EH (cell line): ENCODE results near the gene FAM78A.
"Not testable (repeated sequence)": the region's sequence is repeated elsewhere in the genome, so short reads cannot be mapped to it uniquely, and the experiment has no call there.

ENCODE experiments used
- DNase-seq: peaks from one replicate; pipeline ENCODE4 v3.0.0-alpha.2; 2015; ENCODE audit warnings: low read depth

FAM78A gene

GRCh38 chr9:131237291-131237690, 39.0 kb downstream of the FAM78A start:
- DNase-seq = no peak

- no peak for DNase-seq
Measured at GRCh38 chr9:131236761-131237160, 39.5 kb downstream of the FAM78A start.

- DNase-seq = no peak
Measured at GRCh38 chr9:131236161-131236560, 40.1 kb downstream of the FAM78A start.

- DNase-seq = no peak
Measured at GRCh38 chr9:131235480-131235851, 40.8 kb downstream of the FAM78A start.

- no peak for DNase-seq
Measured at GRCh38 chr9:131234799-131235479, 41.4 kb downstream of the FAM78A start.

GRCh38 chr9:131233995-131234394, 42.3 kb downstream of the FAM78A start:
- DNase-seq = no peak

GRCh38 chr9:131233556-131233955, 42.8 kb downstream of the FAM78A start:
- no peak for DNase-seq

GRCh38 chr9:131228988-131229387, 47.3 kb downstream of the FAM78A start:
- peak; percentile 15 for DNase-seq

- no peak for DNase-seq
Measured at GRCh38 chr9:131227959-131228460, 48.3 kb downstream of the FAM78A start.

GRCh38 chr9:131227112-131227958, 49.0 kb downstream of the FAM78A start:
- DNase-seq = peak; percentile 12

- no peak for DNase-seq
Measured at GRCh38 chr9:131226226-131226625, 50.1 kb downstream of the FAM78A start.

GRCh38 chr9:131222460-131222859, 53.9 kb downstream of the FAM78A start:
- no peak for DNase-seq

- no peak for DNase-seq
Measured at GRCh38 chr9:131220485-131220884, 55.8 kb downstream of the FAM78A start.

GRCh38 chr9:131218370-131218769, 57.9 kb downstream of the FAM78A start:
- DNase-seq = no peak

GRCh38 chr9:131217331-131218031, 58.8 kb downstream of the FAM78A start:
- no peak for DNase-seq

GRCh38 chr9:131216806-131217205, 59.5 kb downstream of the FAM78A start:
- no peak for DNase-seq

GRCh38 chr9:131214876-131215275, 61.4 kb downstream of the FAM78A start:
- DNase-seq = no peak

GRCh38 chr9:131214286-131214856, 61.9 kb downstream of the FAM78A start:
- peak; percentile 46 for DNase-seq

GRCh38 chr9:131211920-131212319, 64.4 kb downstream of the FAM78A start:
- not testable (repeated sequence) for DNase-seq
